GM18517 (cell line): ENCODE measurements around the gene SYNDIG1.

Experiments
- ATAC-seq: cut with Tn5 transposase; IDR thresholded peaks from one replicate; pipeline ENCODE4 v1.9.1; 2021; ENCODE audit warnings: mild to moderate bottlenecking, moderate library complexity; ENCODE audit not compliant: unreplicated experiment

SYNDIG1 gene

GRCh38 chr20:24469116-24469893 is at the start of gene SYNDIG1:
TSS of gene SYNDIG1 (plus strand) at chr20:24469629. CDS start at chr20:24543098, 73,469 bp downstream.
- no peak for ATAC-seq

GRCh38 chr20:24419786-24420185 is 49.6 kb upstream of the SYNDIG1 start:
- ATAC-seq = no peak

- ATAC-seq = no peak
Observed at GRCh38 chr20:24420567-24420966, 48.9 kb upstream of the SYNDIG1 start.

- no peak for ATAC-seq
Observed at GRCh38 chr20:24421071-24421470, 48.4 kb upstream of the SYNDIG1 start.

- no peak for ATAC-seq
Observed at GRCh38 chr20:24422091-24422760, 47.2 kb upstream of the SYNDIG1 start.

GRCh38 chr20:24423390-24424313 is 45.8 kb upstream of the SYNDIG1 start:
- no peak for ATAC-seq

- ATAC-seq = no peak
Observed at GRCh38 chr20:24425523-24426135, 43.8 kb upstream of the SYNDIG1 start.

GRCh38 chr20:24431279-24432045 is 38.0 kb upstream of the SYNDIG1 start:
- no peak for ATAC-seq

GRCh38 chr20:24432046-24432442 is 37.4 kb upstream of the SYNDIG1 start:
- ATAC-seq = no peak

GRCh38 chr20:24436160-24436559 is 33.3 kb upstream of the SYNDIG1 start:
- ATAC-seq = no peak

- no peak for ATAC-seq
Observed at GRCh38 chr20:24437196-24438082, 32.0 kb upstream of the SYNDIG1 start.

GRCh38 chr20:24438331-24438730 is 31.1 kb upstream of the SYNDIG1 start:
- no peak for ATAC-seq

GRCh38 chr20:24439737-24440387 is 29.6 kb upstream of the SYNDIG1 start:
- ATAC-seq = no peak

- no peak for ATAC-seq
Observed at GRCh38 chr20:24441661-24442060, 27.8 kb upstream of the SYNDIG1 start.

GRCh38 chr20:24442909-24443308 is 26.5 kb upstream of the SYNDIG1 start:
- ATAC-seq = no peak

- no peak for ATAC-seq
Observed at GRCh38 chr20:24443436-24443835, 26.0 kb upstream of the SYNDIG1 start.

- no peak for ATAC-seq
Observed at GRCh38 chr20:24444526-24445190, 24.8 kb upstream of the SYNDIG1 start.

GRCh38 chr20:24445510-24446170 is 23.8 kb upstream of the SYNDIG1 start:
- ATAC-seq = no peak
